C4-2B (cell line): ENCODE measurements around the gene MFSD6L.

Experiments
- H3K27ac ChIP-seq: fragments of 450-650 bp; 2 replicates; pipeline ENCODE4 v1.5.1; 2017
- ZFX ChIP-seq: fragments of 450-650 bp; IDR thresholded peaks from 2 replicates; pipeline ENCODE4 v1.6.1; 2017
- TF ChIP-seq, protein P1 (sequence below): fragments of 450-650 bp; conservative IDR thresholded peaks from 2 replicates; pipeline ENCODE4 v1.5.1; 2017; ENCODE audit warnings: mild to moderate bottlenecking

The MFSD6L gene

DNA sequence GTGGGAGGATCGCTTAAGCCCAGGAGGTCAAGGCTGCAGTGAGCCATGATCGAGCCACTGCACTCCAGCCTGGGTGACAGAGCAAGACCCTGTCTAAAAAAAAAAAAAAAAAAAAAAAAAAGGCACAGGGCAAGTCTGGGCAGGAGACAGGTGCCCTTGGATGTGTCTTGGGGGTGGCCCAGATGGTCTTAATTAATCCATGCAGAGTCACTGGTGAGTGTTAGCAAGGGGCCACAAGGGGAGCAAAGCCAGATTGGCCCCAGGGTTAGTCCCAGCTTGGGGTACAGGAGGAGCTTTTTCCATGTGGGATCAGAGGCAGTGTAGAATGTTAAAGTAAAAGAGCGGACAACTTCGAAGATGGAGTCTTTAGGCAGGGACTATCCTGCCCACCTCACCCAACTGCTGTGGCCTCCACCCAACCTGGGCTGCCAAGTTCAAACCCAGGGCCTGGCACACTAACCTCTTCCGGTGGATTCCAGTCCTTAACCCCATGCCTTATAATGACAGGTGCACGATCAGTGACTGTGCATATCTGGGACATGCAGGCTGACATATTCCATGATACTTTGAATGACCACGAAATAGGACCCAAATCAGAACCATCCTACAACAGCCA, 32.2 kb upstream of the MFSD6L start:
- TF ChIP-seq ZFX = no peak
- TF ChIP-seq, protein P1, sequence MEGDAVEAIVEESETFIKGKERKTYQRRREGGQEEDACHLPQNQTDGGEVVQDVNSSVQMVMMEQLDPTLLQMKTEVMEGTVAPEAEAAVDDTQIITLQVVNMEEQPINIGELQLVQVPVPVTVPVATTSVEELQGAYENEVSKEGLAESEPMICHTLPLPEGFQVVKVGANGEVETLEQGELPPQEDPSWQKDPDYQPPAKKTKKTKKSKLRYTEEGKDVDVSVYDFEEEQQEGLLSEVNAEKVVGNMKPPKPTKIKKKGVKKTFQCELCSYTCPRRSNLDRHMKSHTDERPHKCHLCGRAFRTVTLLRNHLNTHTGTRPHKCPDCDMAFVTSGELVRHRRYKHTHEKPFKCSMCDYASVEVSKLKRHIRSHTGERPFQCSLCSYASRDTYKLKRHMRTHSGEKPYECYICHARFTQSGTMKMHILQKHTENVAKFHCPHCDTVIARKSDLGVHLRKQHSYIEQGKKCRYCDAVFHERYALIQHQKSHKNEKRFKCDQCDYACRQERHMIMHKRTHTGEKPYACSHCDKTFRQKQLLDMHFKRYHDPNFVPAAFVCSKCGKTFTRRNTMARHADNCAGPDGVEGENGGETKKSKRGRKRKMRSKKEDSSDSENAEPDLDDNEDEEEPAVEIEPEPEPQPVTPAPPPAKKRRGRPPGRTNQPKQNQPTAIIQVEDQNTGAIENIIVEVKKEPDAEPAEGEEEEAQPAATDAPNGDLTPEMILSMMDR = no peak
- no peak overlapping the region for H3K27ac ChIP-seq

DNA sequence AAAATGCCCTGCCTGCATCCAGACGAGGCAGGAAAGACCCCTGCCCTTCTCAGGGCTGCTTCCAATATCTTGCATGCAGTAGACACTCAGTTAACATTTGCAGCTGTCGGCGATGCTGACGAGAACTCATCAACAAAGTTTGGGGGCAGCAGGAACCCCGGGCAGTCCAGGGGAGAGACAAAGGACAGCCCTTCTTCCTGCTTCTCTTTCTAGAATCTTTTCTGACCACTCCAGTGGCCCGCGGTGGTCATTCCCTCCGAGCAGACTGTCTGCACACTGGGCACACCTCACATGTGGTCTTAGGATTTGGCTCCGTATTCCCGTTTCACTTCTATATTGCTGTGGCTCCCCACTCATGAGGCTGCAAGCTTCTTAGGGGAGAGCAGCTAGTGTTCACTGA, 31.0 kb upstream of the MFSD6L start:
- TF ChIP-seq, protein P1 = no peak
- no peak overlapping the region for H3K27ac ChIP-seq

GRCh38 chr17:8829036-8829941, 30.1 kb upstream of the MFSD6L start:
- TF ChIP-seq ZFX = no peak
- TF ChIP-seq, protein P1 = no peak
- no peak overlapping the region for H3K27ac ChIP-seq

- no peak overlapping the region for H3K27ac ChIP-seq
- TF ChIP-seq, protein P1 = no peak
- TF ChIP-seq ZFX = no peak
Measured at GRCh38 chr17:8828517-8828875, 29.3 kb upstream of the MFSD6L start.

DNA sequence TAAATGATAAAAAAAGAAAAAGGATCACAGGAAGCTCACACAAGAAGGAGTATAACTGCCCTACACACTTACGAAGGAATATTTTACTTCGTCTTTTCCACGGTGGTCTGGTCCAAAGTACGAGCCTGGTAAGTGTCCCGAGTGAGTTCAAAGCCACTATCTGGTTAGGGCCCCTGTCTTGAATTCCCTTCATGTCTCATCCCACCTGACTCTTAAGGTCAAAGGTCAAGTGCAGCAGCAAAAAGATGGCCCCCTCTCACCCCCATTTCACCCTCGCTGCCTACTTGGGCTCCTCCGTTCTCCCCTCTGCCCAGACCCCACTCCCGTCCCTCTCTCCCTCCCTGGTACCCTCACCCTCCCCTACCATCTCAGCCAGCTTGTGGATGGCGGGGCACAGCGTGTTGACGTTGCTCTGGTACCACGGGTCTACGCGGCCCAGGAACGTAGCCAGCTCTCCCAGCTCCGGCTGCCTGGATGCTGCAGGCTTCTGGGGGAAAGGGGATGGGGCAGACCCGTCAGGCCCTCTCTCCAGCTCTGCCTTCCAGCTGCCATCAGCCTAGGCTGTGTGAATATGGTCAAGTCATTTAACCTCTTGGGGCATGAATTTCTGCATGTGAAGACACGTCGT, 27.8 kb upstream of the MFSD6L start:
- no peak overlapping the region for H3K27ac ChIP-seq
- TF ChIP-seq, protein P1 = no peak
- no peak for TF ChIP-seq ZFX

DNA sequence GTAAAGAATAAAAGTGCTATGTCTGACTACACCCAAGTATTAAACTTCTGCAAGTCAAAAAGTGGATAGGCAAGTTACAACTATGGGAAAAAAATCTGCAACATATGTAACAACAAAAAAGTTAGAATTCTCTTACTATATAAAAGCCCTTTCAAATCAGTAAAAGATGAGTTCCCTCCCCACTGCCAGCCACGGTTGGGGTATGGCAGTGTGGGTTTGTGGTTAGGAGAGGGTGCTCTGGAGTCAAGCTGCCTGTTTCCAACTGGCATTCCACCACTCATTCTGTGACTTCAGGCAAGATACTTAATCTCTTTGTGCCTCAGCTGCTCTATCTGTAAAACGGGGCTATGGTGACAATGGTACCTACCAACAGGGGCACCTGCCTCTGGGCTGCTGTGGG, 26.6 kb upstream of the MFSD6L start:
- TF ChIP-seq, protein P1 = no peak
- TF ChIP-seq ZFX = no peak
- H3K27ac ChIP-seq = no peak overlapping the region

- TF ChIP-seq ZFX = no peak
- TF ChIP-seq, protein P1 = no peak
- H3K27ac ChIP-seq = no peak overlapping the region
Measured at GRCh38 chr17:8823279-8823678, 24.1 kb upstream of the MFSD6L start.
